8988T (cell line): Measurements from ENCODE around the gene CTNNA2.

Experiments
- DNase-seq: peaks from one replicate; pipeline ENCODE4 v3.0.0; 2011

The CTNNA2 gene

DNA sequence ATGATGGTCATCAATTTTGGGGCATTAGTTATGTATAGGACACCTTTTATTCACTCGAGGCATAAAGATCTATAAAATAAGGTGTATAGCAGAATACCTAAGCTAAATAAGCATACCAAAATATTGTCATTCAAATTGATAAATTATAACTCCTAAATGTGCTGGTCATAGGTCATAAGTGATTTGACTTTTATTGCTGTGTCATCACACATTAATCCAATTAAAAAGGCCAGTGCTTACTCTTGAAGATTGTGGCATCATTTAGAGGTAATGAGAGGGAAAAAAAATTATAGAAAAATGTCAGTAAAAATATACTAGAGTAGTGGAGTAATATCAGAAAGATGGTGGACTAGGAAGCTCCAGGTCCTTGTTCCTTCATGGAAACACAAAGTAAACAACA lies 1138.6 kb downstream of the CTNNA2 start:
- no peak for DNase-seq

DNA sequence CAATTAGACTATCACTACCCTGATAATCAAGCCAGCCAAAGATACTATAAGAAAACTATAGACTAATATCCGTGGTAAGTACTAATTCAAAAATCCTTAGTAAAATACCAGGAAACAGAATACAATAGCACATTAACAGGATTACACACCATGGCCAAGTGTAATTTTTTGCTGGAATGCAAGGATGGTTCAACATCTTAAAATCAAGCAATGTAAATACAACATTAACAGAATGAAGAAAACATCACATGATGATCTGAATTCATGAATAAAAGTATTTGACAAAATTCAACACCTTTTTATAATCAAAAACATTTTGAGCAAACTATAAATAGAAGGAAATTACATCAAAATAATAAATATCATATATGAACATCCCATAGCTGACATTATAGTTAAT lies 1142.4 kb downstream of the CTNNA2 start:
- no peak for DNase-seq

DNA sequence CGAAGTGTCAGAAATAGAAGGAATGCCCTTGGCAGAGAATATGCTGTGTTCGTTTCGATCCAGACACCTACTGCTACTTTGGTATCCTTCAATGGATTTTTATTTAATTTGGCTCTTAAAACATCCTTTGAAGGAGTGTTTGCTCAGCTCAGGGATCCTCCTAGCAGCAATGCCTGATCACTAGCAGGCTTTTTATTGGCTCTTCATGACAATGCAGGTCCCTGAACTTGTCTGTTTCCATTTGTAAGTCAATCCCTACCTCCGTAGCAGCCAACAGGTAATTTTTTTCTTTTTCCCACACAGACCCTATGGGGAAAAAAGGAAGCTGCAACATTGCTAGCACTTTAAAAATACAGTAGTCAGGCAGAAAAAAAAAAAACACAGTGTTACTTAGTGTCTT lies 1157.9 kb downstream of the CTNNA2 start:
- DNase-seq = no peak

DNA sequence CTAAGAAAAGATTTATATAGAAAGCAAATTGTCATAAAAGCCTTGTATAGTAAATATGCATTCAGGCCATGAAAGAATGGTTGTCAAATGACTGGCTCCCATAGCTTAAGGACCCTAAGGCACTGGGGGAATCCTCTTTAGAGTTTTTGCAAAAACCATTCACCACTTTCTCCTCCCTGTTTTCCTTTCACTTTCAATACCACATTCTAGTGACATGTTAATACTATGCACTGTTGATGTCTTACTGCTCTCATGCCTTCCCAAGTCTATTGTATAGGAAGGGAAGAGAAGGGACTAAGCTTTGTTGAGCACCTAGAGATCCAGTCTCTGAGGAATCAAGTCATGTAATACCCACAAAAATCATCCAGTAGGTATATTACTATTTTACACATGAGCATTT lies 1174.7 kb downstream of the CTNNA2 start:
- no peak for DNase-seq

DNA sequence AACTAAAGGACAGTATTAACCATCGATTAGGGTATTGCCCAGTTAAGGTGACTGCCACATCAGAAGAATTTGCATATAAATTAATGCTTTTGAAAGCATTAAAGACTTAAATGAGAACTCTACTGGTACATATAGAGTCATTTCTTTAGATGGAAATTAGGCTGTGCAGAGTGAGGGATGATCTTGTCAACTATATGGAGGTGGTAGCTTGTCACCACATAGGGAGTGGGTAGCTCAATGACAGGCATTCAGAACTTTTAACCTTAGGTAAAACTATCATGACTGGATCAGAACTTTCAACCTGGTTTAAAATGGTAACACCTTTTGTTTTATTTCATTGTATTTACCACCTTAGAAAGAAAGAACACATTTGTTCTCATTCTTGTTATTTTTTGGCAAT lies 1176.3 kb downstream of the CTNNA2 start:
- no peak for DNase-seq
